T-helper 2 cell treated with Interferon-gamma antibody and Interleukin-4, amounts not matched to agents 5 μg/mL and 100 μg/mL, for 36 hours (primary cell): ENCODE data around the gene DGUOK.

Experiments used
- DNase-seq: peaks from one replicate; pipeline ENCODE4 v3.0.0; 2021; ENCODE audit warnings: low spot score
- H3K27ac Mint-ChIP-seq: one replicate; pipeline ENCODE4 v1.8.0; 2021; ENCODE audit warnings: mild to moderate bottlenecking, mixed read lengths
- H3K27me3 Mint-ChIP-seq: one replicate; pipeline ENCODE4 v1.8.0; 2021; ENCODE audit warnings: low read depth, mixed read lengths
- H3K36me3 Mint-ChIP-seq: one replicate; pipeline ENCODE4 v1.8.0; 2021; ENCODE audit warnings: low read depth, mixed read lengths
- H3K4me1 Mint-ChIP-seq: one replicate; pipeline ENCODE4 v1.8.0; 2021; ENCODE audit warnings: low read depth, mixed read lengths
- H3K4me3 Mint-ChIP-seq: one replicate; pipeline ENCODE4 v1.8.0; 2022; ENCODE audit warnings: mild to moderate bottlenecking, moderate library complexity, mixed read lengths
- H3K9me3 Mint-ChIP-seq: one replicate; pipeline ENCODE4 v1.8.0; 2021; ENCODE audit warnings: mixed read lengths

Gene DGUOK

DNA sequence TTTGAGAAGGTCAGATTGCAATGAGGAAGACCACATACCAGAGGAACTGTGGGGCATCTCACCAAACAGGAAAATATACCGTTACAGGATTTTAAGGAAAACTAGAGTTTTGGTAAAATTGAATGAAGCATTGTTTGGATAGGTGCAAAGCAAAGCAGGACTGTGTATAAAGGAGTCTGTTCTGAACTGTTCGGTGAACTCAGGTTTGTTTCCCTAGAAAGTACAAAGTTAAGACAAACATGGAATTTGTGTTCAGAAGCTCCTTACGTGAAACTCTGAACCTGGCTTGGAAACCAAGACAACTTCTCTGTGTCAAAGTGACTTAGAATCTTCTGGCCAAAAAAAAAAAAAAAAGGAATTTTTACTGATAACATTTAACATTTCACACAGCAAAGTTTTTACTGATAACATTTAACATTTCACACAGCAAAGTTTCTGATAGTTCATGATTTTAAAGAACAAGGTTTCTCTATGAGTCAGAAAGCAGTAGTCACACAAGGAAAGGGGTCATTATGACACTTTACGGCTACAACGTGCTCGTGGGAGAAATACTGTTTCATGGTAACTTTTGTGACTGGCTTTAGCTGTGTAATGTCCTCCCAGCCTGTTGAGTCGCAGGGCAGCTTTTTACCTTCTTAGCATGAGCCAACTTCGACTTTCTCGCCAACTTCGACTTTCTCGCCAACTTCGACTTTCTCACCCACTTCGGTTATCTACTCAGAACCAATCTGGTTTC, 36.9 kb downstream of the DGUOK start:
- Mint-ChIP-seq H3K36me3 (peaks cover 30% of the 10 kb centered on the region), H3K27ac (peak overlapping the region; percentile 67), H3K9me3 (peaks cover 8% of the 10 kb centered on the region), H3K27me3 (no peaks in the 10 kb centered on the region), H3K4me3 (peak overlapping the region; percentile 36), H3K4me1 (peaks cover 25% of the 10 kb centered on the region)
- peak; percentile 72 for DNase-seq

DNA sequence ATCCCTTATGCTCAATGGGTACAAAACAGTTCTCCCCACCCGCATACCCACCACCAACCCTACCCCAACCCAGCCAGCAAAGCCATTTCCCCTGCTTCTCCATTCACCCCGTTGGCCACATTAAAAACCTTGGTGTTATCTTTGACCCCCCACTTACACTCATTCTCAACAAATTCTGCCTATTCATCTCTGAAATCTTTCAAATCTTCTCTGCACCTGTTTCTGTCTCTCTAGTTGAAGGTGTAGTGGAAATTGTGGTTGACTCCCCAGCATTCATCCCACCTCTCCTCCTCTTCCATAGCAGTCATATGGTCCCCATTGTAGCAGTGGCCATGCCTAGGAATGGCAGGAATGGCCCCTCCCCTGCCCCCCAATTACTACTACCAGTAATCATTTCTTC, 37.5 kb downstream of the DGUOK start:
- H3K9me3 Mint-ChIP-seq: peaks cover 8% of the 10 kb centered on the region
- no peaks in the 10 kb centered on the region for H3K27me3 Mint-ChIP-seq
- H3K4me1 Mint-ChIP-seq: peaks cover 26% of the 10 kb centered on the region
- peak overlapping the region; percentile 36 for H3K4me3 Mint-ChIP-seq
- H3K36me3 Mint-ChIP-seq: peaks cover 23% of the 10 kb centered on the region
- DNase-seq: no peak
- peak overlapping the region; percentile 67 for H3K27ac Mint-ChIP-seq

DNA sequence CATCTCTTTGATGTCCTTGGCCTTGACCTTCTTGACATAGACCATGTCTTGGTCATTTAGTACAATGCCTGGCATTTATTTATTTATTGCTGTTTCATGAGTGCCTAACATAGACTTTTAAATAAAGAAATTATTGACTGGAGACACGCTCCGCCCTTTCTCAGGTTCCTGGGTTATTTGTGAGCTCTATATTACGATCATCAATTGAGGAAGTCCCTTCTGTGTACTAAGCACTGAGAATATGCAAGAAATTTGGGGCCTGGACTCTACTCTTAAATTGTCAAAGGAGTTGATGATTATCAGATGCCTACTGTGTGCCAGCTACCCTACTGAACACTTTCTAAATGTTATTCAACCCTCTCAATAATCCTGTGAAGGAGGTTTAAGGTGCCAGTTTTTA, 38.4 kb downstream of the DGUOK start:
- H3K36me3 Mint-ChIP-seq: peaks cover 17% of the 10 kb centered on the region
- peaks cover 34% of the 10 kb centered on the region for H3K4me1 Mint-ChIP-seq
- peak overlapping the region; percentile 18 for H3K27ac Mint-ChIP-seq
- DNase-seq: no peak
- H3K27me3 Mint-ChIP-seq: no peaks in the 10 kb centered on the region
- H3K9me3 Mint-ChIP-seq: peaks cover 8% of the 10 kb centered on the region
- H3K4me3 Mint-ChIP-seq: no peak overlapping the region

DNA sequence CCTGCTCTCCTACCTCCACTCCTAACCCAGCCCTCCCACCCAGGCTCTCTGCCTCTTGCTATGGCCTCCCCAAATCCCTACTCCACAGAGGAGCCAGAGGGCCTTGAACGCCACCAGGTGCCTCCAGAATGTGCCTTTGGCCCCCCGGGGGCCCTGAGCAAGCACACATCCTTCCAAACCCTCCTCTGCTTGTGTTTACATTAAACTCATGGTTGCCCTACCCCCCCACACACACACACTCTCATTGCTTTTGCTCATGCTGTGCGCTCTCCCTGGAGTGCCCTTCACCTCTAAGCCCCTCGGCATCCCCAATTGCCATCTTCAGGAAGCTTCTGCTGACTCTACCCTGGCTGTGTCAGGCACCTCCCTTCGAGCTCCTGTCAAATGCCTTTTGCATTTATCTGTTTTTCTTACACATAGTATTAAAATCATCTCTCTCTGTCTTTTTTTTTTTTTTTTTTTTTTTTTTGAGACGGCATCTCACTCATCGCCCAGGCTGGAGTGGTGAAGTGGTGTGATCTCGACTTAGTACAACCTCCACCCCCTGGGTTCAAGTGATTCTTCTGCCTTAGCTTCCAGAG, 41.8 kb downstream of the DGUOK start:
- H3K4me1 Mint-ChIP-seq: peaks cover 56% of the 10 kb centered on the region
- no peaks in the 10 kb centered on the region for H3K27me3 Mint-ChIP-seq
- H3K27ac Mint-ChIP-seq: no peak overlapping the region
- DNase-seq: no peak
- no peaks in the 10 kb centered on the region for H3K36me3 Mint-ChIP-seq
- no peak overlapping the region for H3K4me3 Mint-ChIP-seq
- no peaks in the 10 kb centered on the region for H3K9me3 Mint-ChIP-seq

DNA sequence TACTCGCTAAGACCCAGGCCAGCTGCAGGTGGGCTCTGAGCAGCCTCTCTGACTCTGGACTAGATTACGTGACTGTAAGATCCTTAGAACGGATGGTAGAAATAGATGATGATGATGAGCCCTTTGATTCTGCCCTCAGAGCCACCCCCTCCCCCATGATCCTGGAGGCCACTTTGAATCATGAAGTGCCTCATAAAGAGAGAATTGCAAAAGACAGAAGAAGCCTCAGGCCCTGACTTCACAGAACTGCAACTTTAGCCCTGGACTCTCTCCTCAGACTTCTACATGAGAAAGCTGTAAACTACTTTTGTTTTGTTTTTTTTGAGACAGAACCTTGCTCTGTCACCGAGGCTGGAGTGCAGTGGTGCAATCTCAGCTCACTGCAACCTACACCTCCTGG, 42.7 kb downstream of the DGUOK start:
- Mint-ChIP-seq H3K4me3 (no peak overlapping the region), H3K4me1 (peaks cover 48% of the 10 kb centered on the region), H3K27ac (no peak overlapping the region)

DNA sequence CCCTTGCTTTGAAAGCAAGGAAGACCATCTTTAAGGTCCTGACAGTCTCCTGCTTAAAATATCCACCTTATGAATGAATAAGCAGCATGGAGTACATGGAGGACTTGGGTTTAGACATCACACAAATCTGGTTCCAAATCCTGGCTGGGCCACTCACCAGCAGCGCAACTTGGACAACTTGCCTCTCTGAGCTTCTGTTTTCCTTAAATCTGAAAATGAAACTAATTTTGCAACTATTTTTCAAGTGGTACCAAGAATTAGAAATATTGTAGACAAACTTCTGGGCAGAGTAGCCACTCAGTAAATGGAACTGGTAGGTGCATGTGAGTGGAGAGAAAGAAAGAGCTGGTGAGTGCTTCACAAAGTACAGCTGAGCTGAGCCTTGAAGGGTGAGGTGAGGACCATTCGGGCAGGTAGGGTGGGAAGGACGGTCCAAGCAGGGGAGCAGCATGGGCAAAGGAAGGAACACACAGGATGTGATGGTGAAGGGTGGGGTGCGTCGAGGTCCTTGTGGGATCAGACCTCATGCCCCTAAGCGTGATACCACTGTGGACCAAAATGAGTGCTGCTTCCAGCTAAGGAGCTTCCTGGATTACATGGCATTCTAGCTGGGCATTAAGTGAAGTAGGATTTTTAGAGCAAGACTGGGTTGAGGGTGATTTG, 43.6 kb downstream of the DGUOK start:
- Mint-ChIP-seq H3K36me3 (no peaks in the 10 kb centered on the region), H3K27ac (peak overlapping the region; percentile 81), H3K27me3 (no peaks in the 10 kb centered on the region), H3K4me1 (peaks cover 41% of the 10 kb centered on the region), H3K4me3 (peak overlapping the region; percentile 77), H3K9me3 (no peaks in the 10 kb centered on the region)
- no peak for DNase-seq

More for the DNA sequence above, 42.7 kb downstream of the DGUOK start:
- Mint-ChIP-seq H3K27me3 (no peaks in the 10 kb centered on the region), H3K9me3 (no peaks in the 10 kb centered on the region), H3K36me3 (no peaks in the 10 kb centered on the region)
- DNase-seq: no peak

DNA sequence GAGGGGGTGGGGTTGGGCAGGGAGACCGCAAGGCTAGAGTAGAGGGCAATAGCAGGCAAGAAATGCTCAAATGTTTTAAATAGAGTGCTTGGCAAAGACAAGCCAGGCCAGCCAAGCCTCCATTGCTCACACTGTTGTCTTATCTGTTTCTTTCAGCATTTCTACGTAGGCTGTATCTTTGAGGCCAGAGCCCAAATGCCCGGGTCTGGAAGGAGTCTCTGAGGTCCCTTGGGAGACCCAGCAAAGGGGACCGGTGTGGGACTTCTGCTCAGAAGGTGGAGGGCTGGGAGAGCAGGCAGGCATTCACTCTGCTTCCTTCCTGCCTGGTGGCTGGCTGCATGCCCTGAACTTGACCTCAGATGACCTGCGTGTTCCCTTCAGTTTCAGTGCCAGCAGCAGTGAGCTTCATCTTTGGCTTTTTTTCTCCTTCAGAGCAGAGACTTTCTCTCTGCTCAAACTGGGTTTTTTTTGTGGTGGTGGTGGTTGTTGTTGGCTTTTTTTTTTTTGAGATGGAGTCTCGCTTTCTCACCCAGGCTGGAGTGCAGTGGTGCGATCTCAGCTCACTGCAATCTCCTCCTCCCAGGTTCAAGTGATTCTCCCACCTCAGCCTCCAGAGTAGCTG, 44.3 kb downstream of the DGUOK start:
- peaks cover 46% of the 10 kb centered on the region for H3K4me1 Mint-ChIP-seq
- no peaks in the 10 kb centered on the region for H3K36me3 Mint-ChIP-seq

DNA sequence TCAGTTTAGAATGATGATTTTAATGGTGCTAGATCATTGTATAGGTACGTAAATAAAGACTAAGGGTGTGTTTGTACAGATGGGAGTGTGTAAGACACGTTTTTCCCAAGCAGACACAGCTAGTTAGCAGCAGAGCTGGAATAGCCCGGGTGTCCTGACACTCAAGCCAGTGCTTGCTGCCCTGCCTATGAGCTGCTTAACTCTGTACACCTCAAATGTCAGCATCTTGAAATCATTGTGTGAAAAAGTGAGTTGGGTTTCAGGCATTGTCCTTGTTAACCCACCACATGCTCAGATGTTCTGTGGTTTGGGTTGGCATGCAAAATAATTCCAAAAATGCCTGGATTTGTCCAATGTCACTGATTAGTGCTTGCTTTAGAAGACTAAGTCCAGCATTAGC, 45.0 kb downstream of the DGUOK start:
- no peak for DNase-seq
- Mint-ChIP-seq H3K4me3 (peak overlapping the region; percentile 77), H3K9me3 (no peaks in the 10 kb centered on the region), H3K36me3 (no peaks in the 10 kb centered on the region), H3K27ac (peak overlapping the region; percentile 81), H3K4me1 (peaks cover 46% of the 10 kb centered on the region), H3K27me3 (no peaks in the 10 kb centered on the region)

More for the DNA sequence above, 44.3 kb downstream of the DGUOK start:
- no peaks in the 10 kb centered on the region for H3K9me3 Mint-ChIP-seq
- peak; percentile 58 for DNase-seq
- no peaks in the 10 kb centered on the region for H3K27me3 Mint-ChIP-seq
- H3K27ac Mint-ChIP-seq: peak overlapping the region; percentile 81
- peak overlapping the region; percentile 77 for H3K4me3 Mint-ChIP-seq

DNA sequence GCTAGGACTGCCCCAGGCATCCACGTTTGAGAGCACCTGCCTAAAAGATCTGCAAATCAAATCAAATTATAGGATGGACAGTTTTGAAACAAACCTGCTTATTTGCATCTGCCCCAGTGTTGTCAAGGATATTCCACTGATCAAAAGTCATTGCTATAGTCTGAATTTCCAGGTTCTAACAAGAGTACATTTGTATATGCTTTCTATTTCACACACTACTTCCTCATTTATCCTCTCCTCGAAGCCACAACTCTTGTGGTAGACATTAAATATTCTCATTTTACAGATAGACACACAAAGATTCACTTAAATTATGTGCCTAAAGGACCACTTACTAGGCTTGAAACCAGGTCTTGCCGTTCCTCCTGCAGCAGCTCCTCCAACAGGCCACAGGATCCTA, 46.2 kb downstream of the DGUOK start:
- Mint-ChIP-seq H3K27me3 (no peaks in the 10 kb centered on the region), H3K4me1 (peaks cover 49% of the 10 kb centered on the region), H3K4me3 (no peak overlapping the region)

DNA sequence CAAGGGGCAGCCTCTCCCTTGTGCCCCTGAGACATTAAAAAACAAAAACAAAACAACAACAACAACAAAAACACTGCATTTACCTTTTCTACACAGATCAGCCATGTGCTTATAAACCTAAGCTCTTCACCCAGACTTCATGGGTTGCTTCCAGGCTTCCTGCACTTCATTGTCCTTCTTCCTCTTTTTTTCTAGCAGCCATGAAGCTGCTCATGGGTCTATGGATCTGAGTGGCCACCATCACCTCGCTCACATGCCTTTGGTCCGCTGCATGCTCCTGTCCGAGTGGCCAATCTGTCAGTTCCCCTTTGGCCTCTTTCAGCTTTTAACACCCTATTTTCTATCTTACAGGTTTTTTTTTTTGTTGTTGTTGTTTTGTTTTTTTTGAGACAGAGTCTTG, 49.1 kb downstream of the DGUOK start:
- DNase-seq: no peak
- no peaks in the 10 kb centered on the region for H3K36me3 Mint-ChIP-seq
- no peaks in the 10 kb centered on the region for H3K9me3 Mint-ChIP-seq
- no peak overlapping the region for H3K4me3 Mint-ChIP-seq
- peaks cover 59% of the 10 kb centered on the region for H3K4me1 Mint-ChIP-seq
- H3K27me3 Mint-ChIP-seq: no peaks in the 10 kb centered on the region
- H3K27ac Mint-ChIP-seq: no peak overlapping the region

More for the DNA sequence above, 46.2 kb downstream of the DGUOK start:
- no peak for DNase-seq
- no peaks in the 10 kb centered on the region for H3K36me3 Mint-ChIP-seq
- no peaks in the 10 kb centered on the region for H3K9me3 Mint-ChIP-seq
- no peak overlapping the region for H3K27ac Mint-ChIP-seq

DNA sequence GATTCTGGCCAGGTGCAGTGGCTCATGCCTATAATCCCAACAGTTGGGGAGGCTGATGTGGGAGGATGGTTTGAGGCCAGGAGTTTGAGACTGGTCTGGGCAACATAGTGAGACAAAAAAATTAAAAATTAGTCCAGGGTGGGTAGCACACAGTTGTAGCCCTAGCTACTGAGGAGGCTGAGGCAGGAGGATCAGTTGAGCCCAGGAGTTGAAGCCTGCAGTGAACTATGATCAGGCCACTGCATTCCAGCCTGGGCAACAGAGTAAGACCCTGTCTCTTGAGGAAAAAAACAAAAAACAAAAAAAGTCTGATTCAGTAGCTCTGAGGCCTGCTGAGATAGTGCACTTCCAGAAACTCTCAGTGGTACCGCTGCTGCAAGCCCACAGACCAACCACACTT, 50.1 kb downstream of the DGUOK start:
- Mint-ChIP-seq H3K27ac (no peak overlapping the region), H3K36me3 (no peaks in the 10 kb centered on the region), H3K4me3 (no peak overlapping the region), H3K4me1 (peaks cover 56% of the 10 kb centered on the region), H3K27me3 (no peaks in the 10 kb centered on the region), H3K9me3 (no peaks in the 10 kb centered on the region)
- no peak for DNase-seq

DNA sequence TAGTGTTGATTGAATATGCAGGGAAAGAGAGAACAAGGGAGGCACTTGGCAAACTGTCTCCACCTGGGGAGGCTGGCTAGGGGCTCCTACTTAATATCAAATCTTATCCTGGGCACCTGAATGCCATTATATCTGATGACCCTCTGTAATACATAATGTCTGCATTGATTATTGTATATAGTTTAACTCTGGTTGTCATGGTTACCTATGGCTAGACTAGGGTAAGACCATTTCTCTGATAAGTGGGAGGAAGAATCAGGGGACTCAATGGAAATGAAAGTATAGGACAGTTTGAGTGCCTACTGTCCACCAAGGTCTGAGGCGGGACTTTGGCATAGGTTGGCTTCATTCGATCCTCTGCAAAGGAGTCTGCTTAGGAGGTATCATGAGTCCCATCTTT, 50.8 kb downstream of the DGUOK start:
- Mint-ChIP-seq H3K4me1 (peaks cover 54% of the 10 kb centered on the region), H3K36me3 (no peaks in the 10 kb centered on the region), H3K27ac (no peak overlapping the region), H3K4me3 (no peak overlapping the region), H3K9me3 (no peaks in the 10 kb centered on the region), H3K27me3 (no peaks in the 10 kb centered on the region)
- no peak for DNase-seq

DNA sequence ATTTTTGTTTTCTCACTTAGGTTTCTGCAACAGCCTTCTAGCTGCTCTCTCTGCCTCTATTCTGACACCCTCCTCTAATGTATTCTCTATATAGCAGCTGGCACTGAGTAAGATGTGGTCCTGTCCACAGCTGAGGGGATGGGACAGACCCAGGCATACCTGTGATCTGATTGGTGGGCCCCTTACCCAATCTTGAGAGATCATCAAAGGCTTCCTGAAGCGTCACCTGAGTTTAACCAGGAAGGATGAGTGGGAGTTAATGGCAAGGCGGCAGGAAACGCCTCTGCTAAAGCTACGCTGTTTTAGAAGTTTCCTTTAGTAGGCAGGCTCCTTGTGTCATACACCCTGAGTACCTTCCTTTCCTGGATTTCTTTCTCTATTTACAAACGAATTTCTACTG, 52.3 kb downstream of the DGUOK start:
- Mint-ChIP-seq H3K9me3 (no peaks in the 10 kb centered on the region), H3K36me3 (peaks cover 3% of the 10 kb centered on the region), H3K4me3 (peak overlapping the region; percentile 59), H3K27ac (peak overlapping the region; percentile 45), H3K27me3 (no peaks in the 10 kb centered on the region), H3K4me1 (peaks cover 62% of the 10 kb centered on the region)
- peak; percentile 71 for DNase-seq

DNA sequence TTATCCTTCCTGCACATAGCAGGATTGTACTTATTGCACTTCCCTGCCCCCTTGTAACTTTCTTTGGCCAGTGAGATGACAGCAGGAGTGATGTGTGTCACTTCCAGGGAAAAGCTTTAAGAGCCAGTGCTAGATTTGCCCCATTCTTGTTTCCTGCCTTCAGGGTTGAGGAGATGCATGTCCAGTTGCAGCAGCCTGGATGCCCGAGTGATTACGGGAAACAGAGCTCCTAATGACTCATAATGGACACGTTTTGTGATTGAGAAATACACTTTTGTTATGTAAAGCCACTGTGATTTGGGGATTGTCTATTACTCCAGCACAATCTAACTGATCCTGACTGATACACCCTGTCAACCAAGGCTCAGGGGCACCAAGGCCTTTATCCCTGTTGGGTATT, 53.0 kb downstream of the DGUOK start:
- Mint-ChIP-seq H3K4me1 (peaks cover 62% of the 10 kb centered on the region), H3K27ac (peak overlapping the region; percentile 45), H3K4me3 (peak overlapping the region; percentile 59), H3K9me3 (no peaks in the 10 kb centered on the region), H3K27me3 (no peaks in the 10 kb centered on the region), H3K36me3 (peaks cover 3% of the 10 kb centered on the region)
- DNase-seq: no peak
